Stimulated activated CD8-positive, alpha-beta memory T cell treated with anti-CD3 and anti-CD28 coated beads, Interleukin-4, amount 100 ng/mL, for 4 hours (primary cell): Measurements from ENCODE around the gene NOL4L.

Experiments used
- DNase-seq, 2 donors: peaks; one replicate each; pipeline ENCODE4 v3.0.0-alpha.2; 2020; ENCODE audit warnings: low read depth in 2 of 2, low spot score in 1 of 2

The NOL4L gene

DNA sequence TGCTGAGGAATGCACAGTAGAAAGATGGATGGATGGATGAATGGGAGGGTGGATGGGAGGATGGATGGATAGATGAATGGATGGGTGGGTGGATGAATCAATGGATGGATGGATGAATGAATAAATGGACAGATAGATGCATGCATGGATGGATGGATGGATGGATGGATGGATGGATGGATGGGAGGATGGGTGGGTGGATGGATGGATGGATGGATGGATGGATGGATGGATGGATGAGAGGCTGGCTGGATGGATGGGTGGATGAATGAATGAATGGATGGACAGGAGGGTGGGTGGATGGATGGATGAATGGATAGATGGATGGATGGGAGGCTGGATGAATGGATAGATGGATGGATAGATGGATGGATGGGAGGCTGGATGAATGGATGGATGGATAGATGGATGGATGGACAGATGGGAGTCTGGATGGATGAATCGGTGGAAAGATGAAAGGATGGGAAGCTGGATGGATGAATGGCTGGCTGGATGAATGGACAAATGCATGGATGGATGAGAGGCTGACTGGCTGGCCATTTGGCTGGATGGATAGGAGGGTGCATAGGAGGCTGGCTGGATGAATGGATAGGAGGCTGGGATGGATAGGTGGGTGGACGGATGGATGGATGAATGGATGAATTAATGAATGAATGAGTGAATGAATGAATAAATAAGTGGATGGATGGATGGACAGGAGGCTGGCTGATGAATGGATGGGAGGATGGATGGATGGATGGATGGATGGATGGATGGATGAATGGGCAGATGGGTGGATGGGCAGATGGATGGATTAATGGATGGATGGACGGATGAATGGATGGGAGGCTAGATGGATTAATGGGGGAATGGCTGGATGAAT is 28.3 kb upstream of the NOL4L start:
- no peak for DNase-seq

DNA sequence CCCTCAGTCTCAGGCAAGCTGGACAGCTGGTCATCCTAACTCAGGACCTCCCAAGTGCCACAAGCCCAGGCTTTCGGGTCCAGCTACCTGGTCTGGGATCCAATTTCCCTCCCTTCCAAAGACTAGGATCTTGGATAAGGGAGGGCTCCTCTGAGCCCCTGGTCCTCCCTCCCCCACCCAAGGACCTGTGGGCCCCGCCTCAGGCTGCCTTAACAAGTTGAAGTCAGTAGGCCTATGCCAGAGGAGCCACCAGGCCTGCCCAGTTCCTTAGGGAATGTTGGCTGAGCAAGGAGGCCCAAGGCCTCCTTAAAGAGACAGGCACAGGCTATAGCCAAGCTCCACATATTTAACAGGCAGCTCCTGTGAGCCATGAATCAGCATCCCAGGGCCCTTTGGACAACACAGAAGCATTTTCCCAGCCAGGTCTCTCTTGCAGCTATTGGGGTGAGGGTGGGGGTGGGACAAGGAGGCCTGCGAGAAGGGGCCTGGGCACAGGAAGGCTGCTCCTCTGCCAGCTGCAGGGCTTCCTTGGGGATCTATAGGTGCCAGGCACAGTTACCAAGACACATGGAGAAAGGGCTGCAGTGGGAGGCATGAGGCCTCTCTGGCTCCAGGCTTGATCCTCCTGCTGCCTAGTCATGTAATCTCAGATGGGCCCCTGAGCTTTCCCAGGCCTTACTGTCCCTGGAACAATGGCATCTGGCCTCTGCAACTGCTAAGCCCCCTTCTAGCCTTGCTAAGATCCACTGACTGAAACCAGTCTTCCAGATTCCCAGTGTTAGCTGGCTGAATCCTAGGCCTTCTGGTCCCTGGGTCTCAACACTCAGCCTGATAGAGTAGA is 27.4 kb upstream of the NOL4L start:
- DNase-seq: no peak

DNA sequence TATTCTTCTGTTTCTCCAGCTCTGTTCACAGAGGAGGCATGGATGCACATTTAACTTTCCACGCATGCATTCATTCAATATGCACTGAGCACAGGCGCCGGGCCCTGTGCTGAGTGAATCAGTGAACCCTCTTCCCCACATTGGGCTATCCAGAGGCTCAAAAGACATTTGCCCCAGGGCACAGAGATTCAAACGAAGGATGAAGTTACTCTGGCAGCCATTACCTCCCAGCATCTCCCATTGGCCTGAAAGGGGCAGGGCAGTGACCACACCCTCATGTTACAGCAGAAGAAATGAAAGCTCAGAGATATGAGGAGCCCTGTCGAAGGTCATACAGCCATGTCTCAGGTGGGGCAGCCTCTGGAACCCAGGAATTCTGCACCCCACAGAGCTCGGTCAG is 26.7 kb upstream of the NOL4L start:
- no peak for DNase-seq

DNA sequence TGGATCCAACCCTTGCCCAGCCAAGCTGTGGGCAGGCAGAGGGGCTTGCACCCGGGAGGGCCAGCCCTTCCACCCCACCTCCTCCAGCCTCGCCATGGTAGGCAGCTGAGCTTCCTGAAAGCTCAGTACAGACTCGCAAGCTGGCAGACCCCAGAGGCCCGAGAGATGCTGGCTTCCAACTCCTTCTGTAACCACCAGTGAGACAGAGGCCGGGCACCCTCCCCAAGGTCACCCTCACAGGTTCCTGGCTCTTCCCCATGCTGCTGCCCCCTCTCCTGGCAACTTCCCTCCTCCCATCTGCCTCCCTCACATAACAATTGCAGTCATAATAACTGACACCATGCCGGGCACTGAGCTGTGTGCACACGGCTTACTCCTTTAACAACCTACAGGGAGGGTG is 26.2 kb upstream of the NOL4L start:
- no peak for DNase-seq

DNA sequence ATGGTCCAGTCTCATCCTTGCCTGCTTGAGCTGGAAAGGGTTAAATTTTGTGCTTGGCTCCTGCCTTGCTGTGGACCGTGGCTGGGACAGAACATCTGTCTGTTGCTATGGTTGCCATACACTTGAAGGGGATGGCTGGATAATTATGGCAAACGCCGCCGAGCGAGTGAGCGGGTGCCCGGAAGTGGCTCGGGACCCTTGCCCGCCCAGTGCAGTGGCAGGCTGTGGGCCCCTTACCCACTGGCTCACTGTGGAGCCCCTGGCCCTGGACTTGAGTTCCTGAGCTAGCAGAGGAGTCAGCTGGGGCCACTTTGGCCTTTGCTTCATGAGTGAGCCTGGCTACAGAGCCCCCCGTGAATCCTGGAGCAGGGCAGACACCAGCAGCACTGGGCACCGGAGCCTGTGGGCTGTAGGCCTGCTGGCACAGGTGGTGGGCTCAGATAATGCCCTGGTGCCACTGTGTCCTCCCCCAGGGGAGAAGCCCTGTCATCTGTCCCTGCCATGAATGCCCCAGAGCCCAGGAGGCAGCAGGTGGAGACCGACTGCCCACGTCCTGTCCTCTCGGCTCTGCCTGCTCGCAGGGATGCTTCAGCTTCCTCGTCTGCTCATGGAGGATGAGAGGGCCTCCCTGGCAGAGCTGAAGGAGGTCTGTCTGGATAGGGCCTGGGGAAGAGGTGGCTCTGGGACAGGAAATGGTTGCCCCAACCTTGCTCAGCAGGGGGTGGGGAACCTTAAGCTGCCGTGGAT is 25.5 kb upstream of the NOL4L start:
- no peak for DNase-seq

DNA sequence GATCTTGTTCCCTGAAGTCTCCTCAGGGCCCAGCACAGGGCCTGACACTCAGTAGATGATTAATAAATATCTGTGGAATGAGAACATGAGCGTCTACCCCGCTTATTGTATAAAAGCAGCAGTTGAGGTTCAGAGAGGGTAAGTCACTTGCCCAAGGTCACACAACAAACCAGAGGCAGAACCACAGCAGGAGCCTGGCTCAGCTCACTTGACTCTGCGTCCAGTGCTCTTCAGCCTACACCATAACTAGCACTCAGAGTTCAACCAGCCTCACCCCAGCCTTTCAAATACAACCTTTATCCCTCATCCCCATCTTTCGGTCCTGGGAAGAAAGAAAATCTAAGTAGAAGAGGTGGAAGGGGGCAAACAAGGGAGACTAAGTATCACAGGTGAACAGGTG is 24.9 kb upstream of the NOL4L start:
- no peak for DNase-seq

DNA sequence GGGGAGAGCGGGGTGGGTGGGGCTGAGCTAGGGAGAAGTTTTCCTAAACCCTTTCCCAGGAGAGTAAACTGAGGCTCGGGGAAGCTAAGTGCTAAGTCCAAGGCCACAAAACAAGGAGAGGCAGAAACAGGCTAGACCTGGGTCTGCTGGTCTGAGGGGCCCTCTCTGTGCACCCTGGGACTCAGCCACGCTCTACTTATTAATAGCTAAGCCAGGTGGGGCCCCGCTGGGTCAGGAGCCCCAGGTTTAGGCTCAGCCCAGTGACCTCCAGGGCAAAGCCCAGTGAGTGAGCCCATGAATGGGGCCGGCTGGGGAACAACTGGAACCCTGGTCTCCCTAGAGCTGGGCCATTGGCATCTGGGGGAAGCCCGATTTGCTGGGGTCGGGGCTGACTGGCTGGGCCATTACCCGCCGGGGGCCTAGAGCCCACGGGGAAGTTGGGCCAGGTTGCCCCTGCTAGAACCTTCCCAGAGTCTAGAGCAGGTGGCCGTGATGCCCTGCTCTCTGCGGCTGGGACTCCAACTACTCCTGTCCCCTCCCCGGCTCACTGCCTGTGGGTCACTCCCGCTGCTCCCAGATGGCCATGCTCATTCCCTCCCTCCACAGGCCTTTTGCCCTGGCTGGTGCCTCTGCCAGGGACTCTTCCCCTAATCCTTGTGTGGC is 24.1 kb upstream of the NOL4L start:
- DNase-seq: no peak

DNA sequence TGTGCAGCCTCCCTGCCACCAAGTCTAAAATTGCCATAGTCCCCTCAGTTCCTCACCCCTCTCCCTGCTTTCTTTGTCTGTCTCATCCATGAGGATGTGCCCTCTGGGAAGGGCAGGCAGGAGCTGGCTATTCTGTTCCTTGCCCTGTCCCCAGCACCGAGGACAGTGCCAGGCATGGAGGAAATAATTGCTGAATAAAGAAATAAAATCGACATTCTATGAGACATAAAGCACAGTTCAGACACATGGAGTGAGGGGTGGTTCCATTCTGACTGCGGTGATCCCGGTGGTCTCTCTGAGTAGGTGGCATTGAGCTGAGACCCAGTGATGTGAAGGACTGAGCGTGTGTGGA is 23.5 kb upstream of the NOL4L start:
- DNase-seq: no peak

DNA sequence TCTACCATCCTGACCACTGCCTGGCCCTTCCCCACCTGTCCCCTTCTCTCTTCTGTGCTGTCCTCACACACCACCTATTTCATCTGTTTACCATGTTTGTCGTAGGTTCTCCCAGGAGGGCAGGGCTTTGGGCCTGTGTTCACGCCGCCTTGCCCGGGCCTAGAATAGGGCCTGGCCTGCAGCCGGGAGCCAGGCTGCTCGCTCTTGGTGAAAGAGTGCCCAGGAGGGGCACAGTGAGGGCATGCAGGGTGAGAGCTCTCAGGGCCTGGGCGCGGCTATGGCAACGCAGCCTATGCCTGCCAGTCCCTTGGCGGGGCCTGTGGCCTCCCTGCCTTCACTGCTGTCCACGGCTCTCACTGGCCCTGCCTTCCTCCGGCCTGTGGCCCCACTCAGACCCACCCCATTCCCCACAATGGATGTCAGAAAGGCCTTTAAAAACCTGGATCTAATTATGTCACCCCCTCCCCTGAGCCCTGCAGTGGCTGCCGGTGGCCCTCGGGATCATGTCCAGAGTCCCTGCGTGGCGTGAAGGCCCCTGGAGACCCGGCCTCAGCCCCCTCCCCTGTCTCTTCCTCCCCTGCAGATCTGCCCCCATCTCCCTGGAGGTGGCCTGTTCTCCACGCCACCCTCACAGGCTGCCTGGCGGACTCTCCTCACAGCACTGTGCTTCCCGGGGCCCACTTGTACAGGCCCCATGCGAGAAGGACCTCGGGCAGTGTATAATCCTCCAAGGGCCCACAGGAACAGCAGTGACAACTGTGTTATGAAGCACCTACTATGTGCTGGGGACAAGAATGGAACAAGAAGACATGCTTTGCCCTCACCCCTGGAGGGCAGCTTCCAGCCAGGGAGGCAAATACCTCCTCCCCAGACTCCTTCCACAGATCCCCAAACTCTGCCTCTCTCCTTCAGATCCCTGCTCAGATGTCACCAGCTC is 22.9 kb upstream of the NOL4L start:
- no peak for DNase-seq

DNA sequence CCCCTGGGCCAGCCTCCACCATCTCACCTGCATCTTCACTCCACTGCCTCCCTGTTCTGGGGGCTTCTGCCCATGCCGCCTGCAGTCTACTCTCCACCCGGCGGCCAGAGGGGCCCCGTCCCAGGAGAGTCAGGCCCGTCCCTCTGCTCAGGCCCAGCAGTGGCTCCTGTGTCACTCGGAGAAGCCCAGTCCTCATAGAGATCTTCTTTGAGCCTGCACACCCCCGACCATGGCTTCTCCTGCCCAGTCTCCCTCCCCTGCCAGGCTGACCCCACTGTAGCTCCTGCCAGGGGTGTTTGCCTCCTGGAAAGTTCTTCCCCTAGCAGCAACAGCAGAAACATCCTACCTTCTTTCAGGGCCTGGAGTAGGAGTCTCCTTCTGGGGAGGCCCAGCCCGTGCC is 22.2 kb upstream of the NOL4L start:
- no peak for DNase-seq

DNA sequence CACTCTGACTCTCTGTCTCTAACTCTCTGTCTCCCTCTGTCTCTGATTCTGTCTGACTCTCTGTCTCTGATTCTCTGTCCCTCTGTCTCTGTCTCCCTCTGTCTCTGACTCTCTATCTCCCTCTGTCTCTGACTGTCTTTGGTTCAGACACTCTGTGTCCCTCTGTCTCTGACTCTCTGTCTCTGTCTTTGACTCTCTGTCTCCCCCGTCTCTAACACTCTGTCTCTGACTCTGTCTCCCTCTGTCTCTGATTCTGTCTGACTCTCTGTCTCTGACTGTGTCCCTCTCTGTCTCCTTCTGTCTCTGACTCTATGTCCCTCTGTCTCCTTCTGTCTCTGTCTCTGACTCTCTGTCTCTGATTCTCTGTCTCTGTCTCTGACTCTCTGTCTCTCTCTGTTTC is 21.7 kb upstream of the NOL4L start:
- DNase-seq: no peak

DNA sequence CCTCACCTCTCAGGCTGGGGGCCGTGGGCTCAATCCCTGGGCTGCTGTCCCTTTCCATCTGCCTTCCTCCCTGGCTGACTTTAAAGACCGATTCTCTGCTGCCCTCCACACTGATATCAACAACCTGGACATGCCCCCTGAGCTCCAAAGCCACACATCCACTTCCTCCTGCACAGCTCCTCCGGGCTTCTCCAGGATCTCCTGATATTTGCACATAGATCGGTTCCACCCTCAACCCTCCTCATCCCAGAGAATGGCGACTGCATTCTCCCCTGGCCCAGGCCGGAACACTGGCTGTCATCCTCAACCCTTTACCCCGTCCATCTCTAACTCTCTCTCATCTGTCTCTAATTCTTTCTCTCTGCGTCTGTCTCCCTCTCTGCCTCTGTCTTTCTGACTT is 21.0 kb upstream of the NOL4L start:
- no peak for DNase-seq

DNA sequence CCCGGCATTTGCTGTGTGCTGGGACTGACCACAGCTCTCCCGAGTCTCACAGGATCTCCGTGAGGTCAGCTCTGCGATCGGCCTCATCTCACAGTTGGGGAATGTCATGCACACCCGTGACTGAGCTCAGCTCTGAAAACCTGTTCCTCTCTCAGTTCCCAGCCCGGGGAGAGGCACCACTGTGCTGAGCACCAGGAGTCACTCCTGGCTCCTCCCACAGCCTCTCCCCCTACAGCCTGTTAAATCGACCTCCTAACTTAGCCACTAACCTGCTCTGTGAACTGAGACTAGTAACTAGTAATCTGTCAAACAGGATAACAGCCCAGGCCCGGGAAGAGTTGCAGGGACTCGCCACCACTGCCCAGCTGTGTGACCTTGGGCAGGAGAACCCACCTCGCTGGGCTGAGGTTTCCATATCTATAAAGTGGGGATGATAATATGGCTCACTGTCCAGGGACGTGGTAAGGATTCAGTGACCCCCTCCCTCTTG is 20.1 kb upstream of the NOL4L start:
- DNase-seq: no peak

DNA sequence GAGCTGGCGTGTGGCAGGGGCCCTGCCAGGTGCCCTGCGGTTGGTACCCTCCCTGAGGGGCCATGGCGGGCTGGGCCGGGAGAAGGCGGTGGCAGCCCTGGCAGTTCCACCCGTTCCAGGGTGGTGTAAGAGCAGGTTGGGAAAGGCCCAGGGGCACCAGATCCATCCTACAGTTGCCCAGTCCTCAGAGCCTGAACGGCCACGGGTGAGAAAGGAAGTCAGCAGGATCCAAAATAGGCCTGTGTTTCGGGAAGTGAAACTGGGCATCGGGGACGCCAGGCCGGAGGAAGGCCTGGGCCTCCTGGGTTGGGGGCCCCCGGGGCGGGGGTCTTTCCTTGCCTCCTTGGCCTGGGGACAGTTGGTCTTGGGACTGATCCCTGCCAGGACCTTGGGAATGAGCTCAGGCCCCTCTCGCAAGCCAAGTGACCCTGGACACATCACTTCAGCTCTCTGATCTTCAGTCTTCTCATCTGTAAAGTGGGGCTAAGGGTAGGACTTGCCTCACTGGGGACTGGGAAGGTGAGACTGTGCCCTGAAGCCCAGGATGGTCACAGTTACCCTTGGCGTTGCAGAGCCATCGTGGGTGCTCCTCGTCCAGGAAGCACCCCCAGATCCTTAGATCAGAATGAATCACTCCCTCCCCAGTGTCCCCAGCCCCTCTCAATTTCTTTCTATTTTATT is 18.1 kb upstream of the NOL4L start:
- no peak for DNase-seq

DNA sequence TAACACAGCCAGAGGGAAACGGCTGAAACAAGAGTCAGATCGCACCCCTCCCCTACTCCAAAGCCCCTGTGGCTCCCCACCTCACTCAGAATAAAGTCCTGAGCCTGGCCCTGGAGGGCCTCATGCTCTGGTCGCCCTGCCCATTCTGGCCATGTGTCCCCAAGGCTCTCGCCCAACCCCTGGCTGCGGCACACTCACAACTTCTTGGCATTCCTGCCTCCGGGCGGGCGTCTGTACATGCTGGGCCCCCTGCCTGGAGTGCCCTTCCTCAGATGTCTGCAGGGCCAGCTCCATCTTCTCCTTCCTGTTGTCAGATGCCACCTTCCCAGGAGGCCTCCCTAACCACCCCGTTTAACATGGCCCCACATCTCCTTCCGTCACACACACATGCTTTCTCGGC is 17.1 kb upstream of the NOL4L start:
- no peak for DNase-seq

DNA sequence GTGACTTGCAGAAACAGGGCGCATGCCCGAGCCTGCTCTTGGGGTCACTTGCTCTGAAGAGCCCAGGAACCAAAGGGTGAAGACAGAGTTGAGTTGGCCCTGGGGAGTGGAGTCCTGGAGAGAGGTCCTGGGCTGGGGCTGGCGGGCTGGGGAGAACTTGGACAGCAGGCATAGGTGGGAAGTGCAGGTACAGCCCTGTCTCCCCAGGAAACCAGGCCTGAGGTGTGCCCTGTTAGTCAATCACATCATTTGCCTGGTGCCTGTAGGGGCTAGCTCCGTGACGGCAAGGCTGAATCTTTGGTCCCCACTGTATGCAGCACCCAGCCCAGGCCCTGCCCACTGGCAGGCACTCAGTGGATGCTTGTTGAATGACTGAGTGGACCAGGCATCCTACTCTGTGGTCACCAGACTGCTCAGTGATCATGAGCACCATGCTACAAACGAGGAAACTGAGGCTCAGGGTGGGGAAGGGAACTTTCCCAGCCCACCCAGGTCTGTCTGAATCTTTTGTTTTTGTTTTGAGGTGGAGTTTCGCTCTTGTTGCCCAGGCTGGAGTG is 15.6 kb upstream of the NOL4L start:
- DNase-seq: no peak

DNA sequence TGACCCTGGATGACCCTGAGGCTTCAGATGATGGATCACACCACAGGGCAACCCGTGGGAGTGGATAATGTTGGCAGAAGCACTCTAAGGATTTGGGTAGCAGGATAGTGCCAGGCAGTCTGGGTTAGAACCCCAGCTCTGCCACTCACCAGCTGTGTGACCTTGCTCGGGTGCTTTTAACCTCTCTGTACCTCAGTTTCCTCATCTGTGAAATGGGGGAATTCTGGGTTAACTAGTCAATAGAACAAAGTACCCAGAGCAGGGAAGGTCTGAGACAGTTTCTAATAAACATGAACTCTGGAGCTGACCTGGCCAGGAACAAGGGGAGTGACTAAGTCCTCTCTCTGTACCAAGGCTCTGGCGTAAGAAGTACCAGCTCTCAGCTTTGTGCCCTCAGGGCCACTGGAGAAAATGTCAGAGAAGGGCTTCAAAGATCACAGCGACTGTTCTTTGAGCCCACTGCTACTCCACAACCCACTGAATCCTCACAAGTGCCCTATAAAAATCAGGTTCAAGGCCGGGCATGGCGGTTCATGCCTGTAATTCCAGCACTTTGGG is 14.7 kb upstream of the NOL4L start:
- DNase-seq: no peak

DNA sequence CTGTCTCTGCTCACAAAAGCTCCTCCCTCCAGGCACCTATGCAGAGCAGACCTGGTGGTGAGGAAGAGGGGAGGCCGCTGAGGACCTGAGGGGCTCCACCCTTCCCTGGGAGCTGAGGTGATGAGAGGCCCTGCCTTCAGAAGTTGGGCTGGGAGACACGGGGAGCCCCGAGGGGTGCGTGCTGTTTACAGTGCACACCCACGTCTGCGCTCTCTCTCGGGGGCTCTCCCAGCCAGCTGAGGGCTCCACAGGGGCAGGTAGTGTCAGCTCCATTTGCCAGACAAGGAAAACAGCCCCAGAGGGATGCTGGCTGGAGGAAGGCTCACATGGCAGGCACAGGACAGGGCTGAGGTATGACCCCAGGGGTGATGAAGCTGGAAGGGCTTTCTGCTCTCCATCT is 13.5 kb upstream of the NOL4L start:
- DNase-seq: no peak

DNA sequence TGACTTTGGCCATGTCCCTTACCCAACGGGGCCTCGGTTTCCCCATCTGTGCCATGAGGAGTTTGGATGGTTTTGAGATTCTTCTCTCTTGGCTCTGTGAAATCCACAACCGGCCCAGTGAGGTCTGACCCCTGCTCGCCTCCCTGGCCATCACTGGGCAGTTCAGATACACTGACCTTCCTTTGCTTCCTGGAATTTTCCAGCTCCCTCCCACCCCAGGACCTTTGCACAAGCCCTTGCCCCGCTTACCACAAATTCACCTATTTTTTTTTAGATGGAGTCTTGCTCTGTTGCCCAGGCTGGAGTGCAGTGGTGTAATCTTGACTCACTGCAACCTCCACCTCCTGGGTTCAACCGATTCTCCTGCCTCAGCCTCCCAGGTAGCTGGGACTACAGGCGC is 12.6 kb upstream of the NOL4L start:
- no peak for DNase-seq
